GM18499 (cell line): Measurements from ENCODE around the gene VANGL1.

ENCODE experiments used
- ATAC-seq: cut with Tn5 transposase; IDR thresholded peaks from one replicate; pipeline ENCODE4 v1.9.1; 2021; ENCODE audit warnings: moderate number of reproducible peaks; ENCODE audit not compliant: insufficient read depth, unreplicated experiment

VANGL1 gene

DNA sequence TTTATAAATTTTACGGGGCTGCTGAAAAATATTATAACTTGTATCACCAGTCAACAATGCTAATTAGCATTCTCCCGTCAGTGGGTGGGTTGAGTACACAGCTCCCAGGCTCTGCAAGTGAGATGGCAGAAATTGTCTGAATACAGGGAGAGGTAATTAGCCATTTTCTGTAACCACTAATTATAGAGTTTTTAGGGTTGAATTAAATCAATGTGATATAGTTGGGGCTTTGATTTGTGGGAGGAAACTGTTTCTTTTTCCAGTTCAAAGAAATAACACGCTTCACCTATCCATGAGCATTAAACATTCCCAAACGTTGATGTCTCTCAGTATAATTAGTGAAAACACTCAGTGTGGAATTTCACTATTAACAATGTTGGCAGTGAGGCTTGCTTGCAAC is 1.5 kb downstream of the VANGL1 start:
- no peak for ATAC-seq

DNA sequence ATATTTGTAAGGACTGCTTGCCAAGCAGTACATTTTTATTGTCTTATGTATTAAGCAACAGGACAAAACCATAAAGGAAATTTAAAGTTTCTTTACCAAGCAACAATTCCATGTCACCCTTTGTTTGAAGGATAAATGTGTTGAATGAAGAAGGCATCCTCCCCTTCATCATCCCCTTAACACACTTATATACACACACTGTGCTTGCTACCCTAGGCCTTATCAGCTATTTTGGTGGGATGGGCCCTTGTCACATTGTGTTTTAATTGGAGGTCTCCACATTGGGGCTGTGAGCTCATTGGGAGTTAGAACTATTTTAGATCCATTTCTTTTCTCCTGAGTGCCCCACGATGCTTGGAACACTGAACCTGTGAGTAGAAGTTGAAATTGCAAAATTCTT is 1.9 kb downstream of the VANGL1 start:
- no peak for ATAC-seq

DNA sequence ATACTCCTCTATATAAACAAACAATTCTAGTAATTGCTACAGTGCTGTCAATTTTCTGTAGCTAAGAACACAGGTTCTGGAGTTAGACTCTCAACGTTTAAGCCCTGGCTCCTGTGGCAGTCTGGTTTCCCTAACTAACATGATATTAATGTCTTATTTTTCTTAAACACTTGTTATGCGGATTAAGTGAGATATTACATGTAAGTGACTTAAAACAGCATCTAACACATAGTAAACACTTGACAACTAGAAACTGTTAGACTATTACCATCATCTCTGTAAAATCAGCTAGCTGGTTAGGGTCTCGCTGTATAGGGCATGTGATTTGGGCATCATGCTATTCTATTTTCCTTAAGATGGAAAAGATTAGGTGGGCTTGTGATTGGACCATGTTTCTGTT is 2.3 kb downstream of the VANGL1 start:
- ATAC-seq, result no peak

DNA sequence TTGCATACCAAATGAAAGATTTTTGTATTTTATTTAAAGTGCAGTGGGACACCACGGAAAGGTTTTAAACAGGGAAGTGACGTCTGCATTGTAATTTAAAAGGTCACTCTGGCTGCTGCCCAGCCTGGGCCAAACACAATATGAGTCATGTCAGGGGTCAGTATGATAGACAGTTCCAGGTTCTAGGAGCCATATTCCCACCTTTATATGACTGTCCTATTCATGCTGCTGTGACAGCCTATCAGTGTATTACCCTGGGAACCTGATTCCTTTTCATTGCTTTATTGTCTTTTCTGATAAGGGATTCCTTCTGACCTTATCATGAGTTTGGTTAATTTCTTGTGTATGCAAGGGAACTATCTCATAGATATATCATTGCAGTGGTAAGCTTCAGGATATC is 5.3 kb downstream of the VANGL1 start:
- ATAC-seq, result no peak

DNA sequence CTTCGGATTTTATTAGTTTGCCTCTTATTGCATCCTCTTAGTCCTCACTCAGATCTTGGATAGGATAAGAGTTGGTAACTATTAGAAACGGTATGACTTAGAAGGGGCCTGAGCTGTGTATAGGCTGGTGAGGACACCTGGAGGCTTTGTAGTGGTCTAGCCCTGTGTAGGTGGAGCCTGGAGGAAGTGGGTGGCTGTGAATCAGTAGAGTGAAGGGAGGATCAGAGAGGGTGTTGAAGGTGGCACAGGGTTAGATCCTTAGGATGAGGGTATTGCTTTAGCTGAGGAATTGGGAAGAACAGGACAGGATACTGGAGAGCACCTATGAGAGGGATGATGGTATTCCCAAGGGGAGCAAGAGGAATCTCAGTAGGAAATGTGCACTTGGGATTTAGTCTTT is 5.7 kb downstream of the VANGL1 start:
- no peak for ATAC-seq

DNA sequence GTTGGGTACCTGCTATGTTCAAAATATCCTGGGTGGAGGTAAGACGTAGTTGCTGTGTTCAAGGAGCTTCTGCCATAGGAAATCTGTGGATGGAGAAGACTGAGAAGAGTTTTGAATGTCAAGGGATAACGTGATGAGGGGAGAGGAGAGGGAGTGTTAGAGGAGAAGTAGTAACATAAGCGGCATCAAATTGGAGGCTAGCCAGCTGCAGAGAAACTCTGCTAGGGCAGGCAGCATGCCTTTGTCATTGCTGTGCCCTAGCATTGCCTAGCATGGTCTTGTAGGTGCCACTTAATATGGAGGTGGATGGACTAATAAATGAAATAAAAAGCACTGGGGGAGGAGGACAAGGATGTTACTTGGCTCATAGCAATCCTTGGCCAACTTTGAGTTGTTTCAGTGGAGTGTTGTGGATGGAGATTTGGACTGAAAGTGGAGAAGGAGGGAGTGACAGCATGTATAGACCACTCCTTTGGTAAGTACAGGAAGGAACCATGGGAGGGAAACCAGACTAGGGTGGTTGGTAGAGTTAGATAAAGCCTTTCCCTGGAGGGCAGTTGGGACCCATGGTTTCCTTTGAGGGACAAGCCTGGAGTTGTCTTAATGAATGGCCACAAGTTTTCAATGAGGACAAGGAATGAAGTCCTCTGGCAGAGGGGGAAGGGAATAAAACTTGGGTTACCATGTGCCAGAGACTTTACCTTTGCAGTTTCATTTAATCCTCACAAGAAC is 6.3 kb downstream of the VANGL1 start:
- no peak for ATAC-seq

DNA sequence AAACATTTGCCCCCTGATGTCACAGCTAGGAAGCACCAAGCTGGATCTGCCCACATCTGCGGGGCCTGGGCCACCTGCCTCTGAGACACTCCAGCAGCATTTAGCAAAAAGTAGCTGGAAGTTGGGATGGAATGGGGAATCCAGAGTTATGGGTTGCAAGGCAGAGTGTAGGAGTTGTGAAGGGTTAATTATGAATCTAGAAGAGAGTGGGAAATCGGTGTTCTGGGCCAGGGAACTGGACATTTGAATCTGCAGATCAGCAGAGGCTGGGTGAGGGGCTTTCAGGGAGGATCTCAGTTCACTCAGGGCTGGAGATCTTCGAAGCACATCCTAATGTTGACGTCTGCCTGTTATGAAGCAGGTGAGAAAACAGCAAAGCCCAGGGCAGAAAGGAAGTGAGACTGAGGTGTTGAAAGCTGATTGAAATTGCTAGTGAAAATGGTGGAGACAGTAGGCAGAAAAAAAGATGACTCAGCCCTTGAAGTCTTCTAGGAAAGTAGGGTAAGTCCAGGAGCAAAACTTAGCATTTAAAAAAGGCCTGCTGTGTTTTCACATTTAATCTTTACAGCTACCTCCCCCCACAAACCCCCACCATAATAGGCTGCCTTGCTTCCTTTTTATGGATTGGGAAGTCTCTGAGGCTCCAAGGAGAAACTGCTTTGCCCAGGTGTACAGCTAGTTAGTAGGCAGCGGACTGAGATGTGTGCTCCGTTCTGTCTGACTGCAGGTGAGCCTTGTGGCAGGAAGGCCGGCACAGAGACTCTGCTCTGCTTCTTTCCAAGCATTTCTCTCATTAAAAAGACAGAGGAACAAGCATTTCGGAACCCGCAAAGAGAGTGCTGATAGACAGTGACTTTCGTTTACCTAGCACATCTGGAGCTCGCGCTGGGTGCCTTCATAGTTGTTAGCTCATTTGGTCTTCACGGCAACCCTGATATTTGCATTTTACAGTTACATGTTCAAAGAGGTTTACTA is 7.2 kb downstream of the VANGL1 start:
- ATAC-seq, result peak; percentile 88

DNA sequence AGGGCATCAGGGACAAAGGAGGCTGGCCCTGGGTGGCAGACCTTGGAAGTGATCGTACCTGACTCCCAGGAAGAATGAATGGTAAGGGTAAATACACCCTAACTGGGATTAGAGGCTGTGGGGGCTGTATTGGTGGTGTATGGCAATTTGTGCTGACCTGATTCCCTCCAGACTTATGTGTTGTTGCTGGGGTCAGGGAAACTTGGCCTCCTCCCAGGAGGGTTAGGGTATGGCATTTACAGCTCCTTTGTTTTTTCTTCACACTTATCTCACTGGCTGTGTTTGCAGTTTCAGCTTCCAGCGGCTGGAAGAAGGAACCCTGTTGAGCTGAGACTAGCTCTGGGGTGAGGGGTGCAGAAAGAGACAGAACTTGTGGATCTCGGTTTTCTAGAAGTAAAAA is 8.2 kb downstream of the VANGL1 start:
- ATAC-seq, result no peak

DNA sequence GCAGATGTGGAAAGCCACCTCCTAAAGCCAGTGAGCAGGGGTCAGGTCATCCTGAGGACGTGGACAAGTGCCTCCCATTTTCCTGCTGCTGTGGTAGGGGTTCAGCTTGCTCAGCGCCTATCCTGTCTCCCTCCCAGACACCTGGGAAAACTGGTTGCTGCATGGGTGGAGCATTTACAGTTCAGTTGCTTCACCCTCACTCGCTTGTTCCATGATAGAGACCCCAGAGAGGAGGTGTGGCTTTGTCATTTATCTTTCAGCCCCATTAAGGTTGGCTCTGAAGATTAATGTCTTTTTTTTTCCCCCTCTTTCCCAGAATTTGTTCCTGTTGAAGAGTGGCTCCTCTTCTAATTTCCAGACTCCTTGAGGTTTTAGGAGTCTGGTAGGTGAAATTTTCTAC is 9.2 kb downstream of the VANGL1 start:
- ATAC-seq, result no peak

DNA sequence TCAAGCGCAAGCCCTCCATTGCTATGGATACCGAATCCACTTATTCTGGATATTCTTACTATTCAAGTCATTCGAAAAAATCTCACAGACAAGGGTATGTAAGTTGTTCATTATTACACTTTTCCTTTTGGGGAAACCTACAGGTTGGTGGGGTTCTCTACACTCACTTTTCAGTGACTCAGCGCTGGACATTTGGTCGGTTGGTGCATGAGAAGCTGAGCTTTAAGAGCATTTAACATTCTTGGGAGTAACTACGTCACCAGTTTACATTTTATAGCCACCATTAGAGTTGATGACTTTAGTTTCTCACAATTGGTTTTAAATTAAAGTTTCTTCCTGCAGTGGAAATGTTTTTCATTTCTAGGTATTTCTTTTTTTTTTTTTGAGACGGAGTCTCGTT is 9.6 kb downstream of the VANGL1 start:
- no peak for ATAC-seq

DNA sequence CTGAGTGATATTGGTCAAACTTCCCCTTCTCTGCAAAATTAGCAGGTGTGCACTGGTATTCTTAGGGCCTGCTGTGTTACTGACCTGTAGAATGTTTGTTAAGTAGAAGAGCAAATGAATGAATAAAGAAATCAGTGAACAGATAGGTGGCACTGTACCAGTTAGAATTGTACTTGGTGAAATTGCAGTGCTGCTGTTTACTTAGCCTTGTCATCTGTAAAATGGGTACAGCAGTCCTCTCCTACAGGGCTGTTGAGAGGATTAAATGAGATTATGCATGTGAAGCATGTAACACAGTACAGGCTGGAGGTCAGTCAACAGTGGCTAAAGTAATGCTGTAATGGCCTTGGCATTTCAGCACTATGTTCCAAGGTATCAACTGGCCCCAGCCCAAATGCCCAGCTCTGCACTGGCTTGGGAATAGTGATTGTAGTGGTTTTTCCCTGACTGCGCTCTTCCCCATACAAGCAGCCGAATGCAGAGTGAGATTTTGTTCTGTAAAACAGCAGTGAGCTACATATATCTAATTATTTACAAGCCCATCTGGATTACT is 10.5 kb downstream of the VANGL1 start:
- ATAC-seq, result no peak

DNA sequence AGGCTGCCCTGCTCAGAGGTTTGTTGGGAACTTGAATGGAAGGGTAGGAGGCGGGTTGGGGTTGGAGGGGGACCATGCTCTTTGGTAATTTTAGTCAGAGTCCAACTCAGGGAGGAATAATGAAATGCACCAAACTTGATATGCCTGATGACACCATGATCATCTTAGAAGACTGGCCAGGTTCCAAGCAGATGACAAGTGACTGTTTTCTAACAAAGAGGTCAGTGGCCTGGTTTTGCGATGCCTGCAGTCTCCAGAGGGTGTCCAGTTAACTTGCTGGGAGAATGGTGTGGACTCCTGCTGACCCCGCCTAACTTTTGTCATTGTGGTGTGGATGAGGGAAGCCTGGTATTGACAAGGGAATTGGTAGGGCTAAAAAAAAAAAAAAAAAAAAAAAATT is 12.4 kb downstream of the VANGL1 start:
- no peak for ATAC-seq

DNA sequence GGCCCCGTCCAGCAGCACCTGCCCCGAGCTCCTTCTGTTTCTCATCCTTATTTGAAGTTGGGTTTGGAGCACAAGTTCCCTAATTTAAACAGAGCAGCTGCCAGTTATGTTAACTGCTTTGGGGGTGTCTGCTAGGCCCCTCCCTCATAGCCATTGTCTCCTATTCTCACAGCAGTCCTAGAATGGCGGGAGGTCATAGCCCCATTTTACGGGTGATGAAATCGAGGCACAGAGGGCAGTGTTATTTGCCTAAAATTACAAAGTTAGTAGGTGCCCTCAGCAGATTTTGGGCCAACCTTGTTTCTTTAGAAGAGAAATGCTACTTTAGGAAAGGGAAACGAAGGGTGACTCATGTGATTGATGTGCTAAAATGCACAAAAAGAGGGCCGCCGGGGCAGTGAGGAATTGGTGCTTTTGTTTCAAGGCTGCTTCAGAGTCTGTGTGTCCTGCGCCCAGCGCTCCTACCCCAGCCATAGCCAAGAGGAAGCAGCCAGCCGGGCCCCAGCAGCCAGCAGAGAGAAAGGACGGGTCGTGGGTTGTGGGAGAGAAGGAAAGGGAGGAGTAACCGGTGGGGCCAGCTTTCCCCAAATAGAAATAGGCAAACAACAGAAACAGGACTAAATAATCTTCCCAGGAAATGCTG is 13.0 kb downstream of the VANGL1 start:
- no peak for ATAC-seq

DNA sequence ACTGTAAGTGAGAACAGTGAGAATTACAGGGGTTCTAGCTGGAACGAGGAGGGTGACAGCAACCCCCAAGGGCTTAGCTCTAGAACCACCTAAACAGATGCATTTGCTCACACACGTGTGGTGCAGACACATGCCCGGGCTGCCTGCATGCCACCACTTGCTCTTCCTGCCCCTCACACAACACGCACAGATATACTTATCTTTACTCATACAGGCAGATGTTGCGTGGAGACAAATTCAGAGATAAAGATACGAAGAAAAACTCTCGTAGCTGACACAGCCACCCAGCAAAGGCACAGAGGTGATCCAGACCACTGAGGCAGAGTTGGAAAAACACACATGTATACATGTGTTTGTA is 13.5 kb downstream of the VANGL1 start:
- no peak for ATAC-seq

DNA sequence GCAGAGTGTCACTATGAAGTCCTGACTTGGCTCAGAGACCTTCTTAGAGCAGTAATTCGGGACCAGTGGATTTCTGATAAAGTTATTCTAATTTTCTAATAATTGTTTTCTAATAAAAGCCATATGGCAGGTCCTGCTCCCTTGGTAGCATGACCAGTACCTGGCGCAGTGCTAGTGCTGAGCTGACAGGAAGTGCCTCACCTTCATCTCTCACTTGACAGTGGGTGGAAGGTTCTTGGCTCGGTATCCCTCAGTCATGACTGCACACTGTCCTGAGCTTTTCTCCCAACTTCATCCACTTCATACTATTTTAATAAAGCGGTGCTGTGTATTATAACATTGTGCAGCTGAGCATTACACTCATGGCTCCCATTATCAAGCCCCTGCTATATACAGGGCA is 14.1 kb downstream of the VANGL1 start:
- ATAC-seq, result no peak

DNA sequence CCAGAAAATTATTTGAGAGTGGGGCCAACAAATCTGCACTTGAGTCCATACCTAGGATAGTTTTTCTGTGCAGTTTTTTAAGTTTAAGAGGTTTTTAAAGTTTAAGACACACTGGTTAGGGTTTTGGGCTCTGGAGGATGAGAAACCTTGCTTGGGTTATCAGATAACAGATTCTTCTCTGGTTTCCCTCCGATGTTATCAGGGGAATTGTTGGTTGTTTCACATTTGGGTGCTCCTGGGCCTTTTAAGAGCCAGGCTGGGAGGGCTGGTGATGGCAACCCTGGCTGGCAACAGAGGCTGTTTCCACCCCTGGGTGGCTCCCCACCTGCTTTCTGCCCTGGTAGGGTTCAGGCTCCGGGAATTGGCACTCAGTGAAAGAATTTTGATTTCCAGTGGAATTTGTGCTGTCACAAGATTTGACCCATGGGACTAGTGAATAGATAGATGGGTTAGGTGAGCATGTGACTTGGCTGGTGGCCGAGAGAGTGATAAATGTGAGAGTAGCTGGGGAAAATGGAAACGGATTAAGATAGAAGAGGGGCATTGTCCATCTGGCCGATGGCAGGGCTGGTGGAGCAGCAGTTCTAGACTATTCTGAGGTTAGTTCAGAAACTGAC is 14.8 kb downstream of the VANGL1 start:
- no peak for ATAC-seq

DNA sequence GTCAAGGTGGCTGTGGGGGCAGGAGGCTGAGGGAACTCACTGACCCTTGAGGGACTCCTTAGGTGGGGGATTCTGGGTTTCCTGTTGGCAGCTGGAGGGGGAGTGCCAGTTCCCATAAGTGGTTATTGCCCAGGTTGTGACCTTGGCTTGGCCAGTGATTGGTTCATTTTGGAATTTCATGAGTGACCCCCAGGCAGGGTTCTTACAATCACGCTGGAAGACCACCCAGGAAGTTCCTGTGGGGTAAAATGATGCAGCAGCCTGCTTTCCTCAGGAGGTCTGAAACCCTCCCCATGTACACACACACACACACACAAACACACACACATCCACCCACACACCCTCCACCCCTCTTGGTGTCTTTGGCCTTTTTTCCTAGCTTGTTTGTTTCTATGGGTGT is 16.9 kb downstream of the VANGL1 start:
- ATAC-seq, result no peak

DNA sequence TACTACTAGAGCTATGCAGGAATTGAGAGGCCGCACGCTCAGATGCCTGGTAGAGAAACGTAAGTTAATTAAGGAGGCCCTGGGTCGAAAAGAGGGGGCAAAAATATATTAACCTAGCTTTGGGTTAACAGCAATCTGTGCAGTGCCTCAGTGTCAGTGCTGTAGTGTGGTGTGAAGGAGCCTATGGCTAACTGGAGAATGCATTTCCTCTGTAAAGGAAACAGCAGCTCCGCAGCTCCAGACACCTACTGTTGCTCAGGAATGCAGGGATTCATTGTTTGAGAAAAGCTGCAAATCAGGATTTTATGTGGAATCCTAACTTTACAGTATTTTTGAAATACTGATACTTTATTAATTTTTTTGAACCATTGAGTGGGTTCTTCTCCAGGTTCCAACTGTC is 18.4 kb downstream of the VANGL1 start:
- ATAC-seq, result no peak

DNA sequence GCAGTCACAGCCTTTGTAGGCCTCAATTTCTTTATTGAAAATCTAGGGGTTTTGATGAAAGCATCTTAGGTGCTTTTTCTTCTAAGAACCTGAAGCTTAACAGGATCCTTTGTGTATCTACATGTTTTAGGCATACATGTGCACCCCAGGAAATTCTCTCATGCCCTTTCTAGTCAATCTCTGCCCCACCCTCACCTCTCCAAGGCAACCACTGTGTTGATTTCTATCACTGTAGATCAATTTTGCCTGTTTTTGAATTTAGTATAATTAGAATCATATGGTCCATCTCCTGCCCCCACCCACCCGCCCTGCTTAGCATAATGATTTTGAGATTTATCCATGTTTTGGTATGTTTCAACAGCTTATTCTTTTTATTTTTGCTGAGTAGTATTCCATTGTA is 19.4 kb downstream of the VANGL1 start:
- no peak for ATAC-seq

DNA sequence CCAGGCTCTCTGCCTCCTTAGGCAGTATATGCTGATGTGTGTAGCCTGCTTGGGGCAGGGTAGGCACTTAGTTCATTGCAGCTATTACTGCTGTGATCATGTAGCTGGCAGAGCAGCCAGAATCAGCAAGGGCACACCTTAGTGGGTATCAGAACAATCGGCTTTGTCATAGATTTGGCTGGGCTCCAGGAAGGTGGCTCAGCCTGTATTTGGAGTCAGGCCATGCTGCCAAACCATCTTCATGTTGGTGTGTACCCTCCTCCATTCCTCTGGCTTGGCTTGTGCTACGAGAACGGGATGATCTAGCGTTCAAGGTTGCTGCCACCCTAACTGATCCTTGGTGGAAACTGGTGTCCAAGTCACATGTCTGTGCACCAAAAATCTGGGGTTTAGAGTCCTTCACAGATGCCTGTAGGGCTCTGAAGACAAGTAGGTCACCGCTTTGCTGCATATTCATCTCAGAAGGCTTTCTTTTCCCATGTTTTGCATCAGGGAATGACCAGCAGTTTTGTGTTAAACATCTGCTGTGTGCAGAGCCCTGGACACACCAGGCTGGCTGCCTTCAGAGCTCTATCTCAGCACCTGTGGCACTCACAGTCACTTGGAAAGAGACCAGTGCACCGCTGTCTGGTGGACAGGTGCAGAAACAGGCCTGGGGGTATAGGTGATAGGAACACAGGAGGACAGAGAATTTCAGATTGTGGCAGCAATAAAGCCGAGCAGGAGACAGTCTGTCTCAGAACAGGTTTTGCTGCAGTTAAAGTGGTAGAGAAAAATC is 23.7 kb downstream of the VANGL1 start:
- no peak for ATAC-seq
